Measurements from ENCODE around the gene REEP6. TPM values are rescaled to one million over a fixed set of nuclear protein-coding genes. Genes with fewer than 3 reads are reported as not detected.

The REEP6 gene
- total and polyA plus RNA-seq, 2 of the 8 experiments (the other 6 are each of a cell fraction or from before 2014, with no cell fraction given), result 12.6 to 20.7 TPM

DNA sequence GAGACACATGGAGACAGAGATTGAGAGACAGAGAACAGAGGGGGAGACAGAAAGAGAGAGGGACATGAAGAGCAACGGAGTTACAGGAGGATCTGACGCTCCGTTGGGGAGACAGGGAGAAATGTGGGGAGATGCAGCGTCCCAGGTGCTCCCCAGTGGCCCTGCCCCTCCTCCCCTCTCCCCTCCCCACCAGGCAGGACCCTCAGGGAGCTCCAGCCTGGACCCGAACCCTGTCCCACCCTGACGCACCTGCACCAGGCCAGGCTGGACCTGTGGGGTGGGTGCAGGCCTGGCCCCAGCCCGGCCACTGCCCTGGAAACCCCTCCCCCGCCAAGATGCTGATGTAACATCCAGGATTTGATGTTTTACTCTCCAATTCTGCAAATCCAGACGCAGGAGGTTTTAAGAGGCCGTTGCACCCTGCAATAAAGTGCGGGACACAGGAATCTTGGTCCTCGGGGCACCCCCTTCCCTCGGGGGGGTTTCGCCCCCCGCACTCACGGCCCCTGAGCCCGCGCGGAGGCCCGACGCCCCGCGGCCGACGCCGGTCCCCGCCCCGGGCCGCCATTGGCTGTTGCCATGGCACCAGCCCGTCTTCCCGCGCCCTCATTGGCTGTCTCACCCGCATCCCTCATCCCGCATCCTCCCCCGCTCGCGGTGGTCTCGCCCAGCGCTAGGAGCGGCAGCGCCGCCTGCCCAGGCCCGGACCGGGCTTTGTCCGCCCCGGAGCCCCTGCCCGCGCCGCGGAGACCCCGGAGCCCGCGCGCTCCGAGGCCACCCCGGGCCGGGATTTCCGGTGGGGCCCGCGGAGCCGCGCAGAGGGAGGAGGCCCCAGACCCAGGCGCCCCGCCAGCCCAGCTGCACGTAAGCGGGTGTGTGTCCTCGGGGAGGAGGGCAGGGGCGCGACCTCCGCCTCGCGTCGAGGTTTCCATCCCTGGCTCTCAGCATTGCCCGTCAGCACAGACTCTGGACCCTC, 41.2 kb upstream of the REEP6 start, which contains the start of gene APC2 (continued):
- TF ChIP-seq TEAD4 (IDR thresholded peaks at IDR 0.05; ENCODE audit: low read depth, low read length) (no peak), SUZ12 (IDR thresholded peaks at IDR 0.05; ENCODE audit: low read length) (no peak), EGR1 (IDR thresholded peaks at IDR 0.05; ENCODE audit: borderline replicate concordance, low read depth, low read length) (peak; percentile 65; the same call in 1 of the 2 replicates), EZH2 (IDR thresholded peaks at IDR 0.05; ENCODE audit: low read depth, low read length, severe bottlenecking) (no peak), GABPA (IDR thresholded peaks at IDR 0.05; ENCODE audit: borderline replicate concordance, insufficient read depth, low read length) (no peak), RFX5 (IDR thresholded peaks at IDR 0.05; ENCODE audit: borderline replicate concordance, low read depth, low read length) (0 out of 2 replicates have a peak, but pooled peaks have one; percentile 23), RNF2 (IDR thresholded peaks at IDR 0.05; ENCODE audit: borderline replicate concordance, low read depth, low read length, missing control alignments, poor library complexity, severe bottlenecking) (no peak), KDM1A (IDR thresholded peaks at IDR 0.05; ENCODE audit: borderline replicate concordance, low read length) (peak; percentile 18; the same call in 1 of the 2 replicates), NRF1 (IDR thresholded peaks at IDR 0.05; ENCODE audit: low read depth, low read length) (no peak), SIRT6 (IDR thresholded peaks at IDR 0.05; ENCODE audit: low read length) (no peak), EP300 (IDR thresholded peaks at IDR 0.05; ENCODE audit: borderline replicate concordance in 1 of 2, low read depth in 2 of 2, low read length in 2 of 2) (peak in 1 of 2 experiments; percentile 54; a peak in 1 of 3 replicates), JUND (IDR thresholded peaks at IDR 0.05; ENCODE audit: low read length) (0 out of 2 replicates have a peak, but pooled peaks have one; percentile 9), NANOG (IDR thresholded peaks at IDR 0.05; ENCODE audit: insufficient read depth, low read depth, low read length, poor library complexity, severe bottlenecking) (no peak), RAD21 (IDR thresholded peaks at IDR 0.05 in 1 of 2, conservative IDR thresholded peaks at IDR 0.05 in 1 of 2; ENCODE audit: low read depth in 2 of 2, low read length in 2 of 2) (no peak), SRF (IDR thresholded peaks at IDR 0.05; ENCODE audit: low read depth, low read length) (no peak), SP1 (IDR thresholded peaks at IDR 0.05; ENCODE audit: low read depth, low read length) (peak; percentile 82), POU5F1 (IDR thresholded peaks at IDR 0.05; ENCODE audit: low read depth, low read length) (no peak), ASH2L (IDR thresholded peaks at IDR 0.05; ENCODE audit: low read length) (peak; percentile 72), HDAC2 (IDR thresholded peaks at IDR 0.05; ENCODE audit: borderline replicate concordance in 1 of 2, low read depth in 2 of 2, low read length in 2 of 2) (peak in 1 of 2 experiments; percentile 61; a peak in 1 of 4 replicates), CREB1 (IDR thresholded peaks at IDR 0.05) (no peak)
- TF ChIP-seq, protein P1, sequence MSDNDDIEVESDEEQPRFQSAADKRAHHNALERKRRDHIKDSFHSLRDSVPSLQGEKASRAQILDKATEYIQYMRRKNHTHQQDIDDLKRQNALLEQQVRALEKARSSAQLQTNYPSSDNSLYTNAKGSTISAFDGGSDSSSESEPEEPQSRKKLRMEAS (IDR thresholded peaks at IDR 0.05), result 0 out of 2 replicates have a peak, but pooled peaks have one; percentile 6

All from H1 (cell line).